NCI-H146 treated with DMSO at 0.1 percent for 48 hours (cell line): ENCODE results near the gene NES.
"Not testable (repeated sequence)": the region's sequence is repeated elsewhere in the genome, so short reads cannot be mapped to it uniquely, and the experiment has no call there.

ENCODE experiments used
- DNase-seq: peaks from one replicate; lab custom pipeline; 2025; ENCODE audit not compliant: unreplicated experiment; lab: John Stamatoyannopoulos, UW

NES gene

DNA sequence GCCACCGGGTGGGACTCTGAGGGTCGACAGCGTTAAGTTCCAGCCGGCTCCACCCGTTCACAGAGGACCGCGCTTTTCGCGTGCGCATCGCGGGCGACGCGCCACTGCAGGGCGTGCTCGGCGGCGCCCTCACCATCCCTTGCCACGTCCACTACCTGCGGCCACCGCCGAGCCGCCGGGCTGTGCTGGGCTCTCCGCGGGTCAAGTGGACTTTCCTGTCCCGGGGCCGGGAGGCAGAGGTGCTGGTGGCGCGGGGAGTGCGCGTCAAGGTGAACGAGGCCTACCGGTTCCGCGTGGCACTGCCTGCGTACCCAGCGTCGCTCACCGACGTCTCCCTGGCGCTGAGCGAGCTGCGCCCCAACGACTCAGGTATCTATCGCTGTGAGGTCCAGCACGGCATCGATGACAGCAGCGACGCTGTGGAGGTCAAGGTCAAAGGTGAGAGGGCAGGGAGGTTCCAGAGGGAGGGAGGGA is 30.4 kb downstream of the NES start:
- DNase-seq: no peak

DNA sequence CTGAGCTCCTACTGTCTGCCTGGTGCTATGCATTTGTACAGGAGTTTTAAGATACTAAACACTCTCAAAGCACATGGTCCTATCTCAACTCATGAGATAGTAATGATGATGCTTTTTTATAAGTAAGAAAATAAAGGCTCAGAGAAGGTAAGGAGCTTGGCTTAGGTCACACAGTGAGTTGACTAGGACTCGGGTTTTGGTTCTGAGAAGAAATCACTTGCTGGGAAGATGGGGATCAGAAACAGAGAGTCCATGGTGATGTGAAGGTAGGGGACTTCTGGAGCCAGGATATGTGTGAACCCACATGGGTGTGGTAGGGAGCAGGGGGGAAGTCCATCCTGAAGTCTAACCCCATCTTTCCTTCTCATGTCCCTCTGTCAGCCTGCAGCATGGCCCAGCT is 31.5 kb downstream of the NES start:
- no peak for DNase-seq

DNA sequence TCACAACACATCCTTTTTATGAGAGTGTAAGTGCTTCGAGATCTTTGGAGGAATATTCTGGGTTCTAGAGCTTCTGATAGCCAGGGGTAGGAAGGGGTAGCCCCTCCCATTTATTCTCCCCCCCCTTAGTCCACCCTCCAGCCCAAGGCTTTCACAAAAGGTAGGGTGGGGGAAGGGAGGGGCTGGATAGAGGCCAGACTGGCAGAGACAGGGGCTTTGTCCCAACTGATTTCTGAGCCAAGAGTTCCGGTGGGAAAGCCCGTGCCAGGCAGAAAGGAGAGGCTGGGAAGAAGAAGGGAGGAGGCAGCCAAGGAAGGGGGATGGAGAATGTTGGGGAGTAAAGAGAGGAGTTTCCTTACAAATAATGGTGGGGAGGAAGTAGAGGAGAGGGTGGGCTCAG is 32.2 kb downstream of the NES start:
- DNase-seq: no peak

DNA sequence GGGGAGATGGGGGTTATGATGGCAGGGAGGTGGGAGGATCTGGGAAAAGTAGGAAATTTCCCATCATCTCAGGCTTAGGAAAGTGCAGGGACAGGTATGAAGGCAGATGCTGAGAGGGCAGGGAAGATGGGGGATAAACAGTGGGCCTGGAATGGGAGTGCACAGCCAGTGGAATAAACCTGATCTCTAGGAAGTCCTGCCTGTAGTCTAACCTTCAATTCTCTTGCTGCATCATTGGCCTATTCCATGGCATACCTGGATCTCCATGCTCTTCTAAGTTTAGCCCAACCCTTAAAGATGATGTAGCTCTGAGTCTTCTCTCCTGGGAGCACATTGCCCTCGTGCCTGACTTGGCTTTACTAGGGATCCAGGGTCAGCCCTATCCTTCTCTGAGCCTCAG is 32.6 kb downstream of the NES start:
- no peak for DNase-seq

DNA sequence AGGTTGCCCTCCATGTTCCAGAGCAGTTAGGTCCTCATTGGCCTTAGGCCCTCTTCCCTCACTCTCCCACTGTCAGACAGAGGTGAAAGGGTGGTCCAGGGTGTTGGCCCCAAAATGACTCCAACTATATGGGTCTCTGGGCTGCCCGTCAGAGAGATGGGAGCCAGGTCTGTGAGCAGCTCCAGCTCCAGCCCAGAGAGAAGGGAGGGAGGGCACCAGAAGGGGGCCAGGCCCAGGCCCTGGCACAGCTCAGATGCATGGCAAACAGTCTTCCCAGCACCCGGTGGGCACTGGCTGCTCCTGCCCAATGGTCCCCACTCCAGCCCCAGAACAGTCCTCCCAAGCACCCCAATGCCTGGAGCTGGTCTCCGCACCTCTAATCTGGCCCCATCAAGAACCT is 33.1 kb downstream of the NES start:
- no peak for DNase-seq

DNA sequence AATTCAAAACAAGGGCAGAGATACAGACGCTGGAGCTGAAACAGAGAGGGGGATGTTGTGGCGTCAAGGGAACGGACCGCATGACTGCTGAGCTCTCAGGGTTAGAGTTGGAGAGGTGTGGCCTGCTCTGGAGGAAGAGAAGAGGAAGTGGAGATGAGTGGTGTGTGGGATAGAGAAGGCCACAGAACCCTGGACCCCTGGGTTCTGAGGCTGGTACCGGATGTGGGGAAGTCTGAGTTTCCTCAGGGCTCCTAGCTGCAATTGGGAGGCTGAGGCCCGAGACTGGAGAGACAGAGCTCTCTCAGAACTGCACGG is 33.5 kb downstream of the NES start:
- no peak for DNase-seq

DNA sequence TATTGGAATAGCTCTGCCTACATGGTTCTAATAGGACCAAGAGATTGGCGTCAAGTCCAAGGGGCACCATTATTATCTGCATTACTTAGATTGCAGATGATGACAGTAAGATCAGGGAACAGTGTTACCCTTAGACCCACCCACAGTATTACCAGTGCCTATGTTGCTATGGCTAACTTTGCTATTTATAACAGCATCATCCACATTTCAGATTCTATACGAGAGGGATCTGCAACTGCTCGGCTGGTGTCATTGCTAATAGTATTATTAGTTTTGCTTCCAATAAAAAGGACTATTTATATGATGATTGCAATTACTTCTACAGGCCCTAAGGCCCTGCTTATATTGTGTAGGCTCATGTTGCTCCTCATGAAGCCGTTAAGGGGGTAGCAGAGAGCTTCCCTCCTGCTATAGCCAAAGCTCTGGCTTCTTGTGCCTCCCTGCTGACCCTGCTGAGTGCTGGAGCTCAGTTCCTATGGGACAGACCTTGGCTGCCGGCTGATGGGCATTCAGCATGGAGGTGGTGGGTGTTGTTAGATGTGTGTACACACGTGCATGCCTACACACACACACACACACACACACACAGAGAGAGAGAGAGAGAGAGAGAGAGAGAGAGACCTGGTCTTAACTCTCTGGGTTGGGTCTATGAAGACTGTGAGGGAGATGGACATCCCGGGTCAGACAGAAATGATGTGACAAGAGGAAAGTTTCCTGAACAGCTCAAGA is 34.0 kb downstream of the NES start:
- no peak for DNase-seq

DNA sequence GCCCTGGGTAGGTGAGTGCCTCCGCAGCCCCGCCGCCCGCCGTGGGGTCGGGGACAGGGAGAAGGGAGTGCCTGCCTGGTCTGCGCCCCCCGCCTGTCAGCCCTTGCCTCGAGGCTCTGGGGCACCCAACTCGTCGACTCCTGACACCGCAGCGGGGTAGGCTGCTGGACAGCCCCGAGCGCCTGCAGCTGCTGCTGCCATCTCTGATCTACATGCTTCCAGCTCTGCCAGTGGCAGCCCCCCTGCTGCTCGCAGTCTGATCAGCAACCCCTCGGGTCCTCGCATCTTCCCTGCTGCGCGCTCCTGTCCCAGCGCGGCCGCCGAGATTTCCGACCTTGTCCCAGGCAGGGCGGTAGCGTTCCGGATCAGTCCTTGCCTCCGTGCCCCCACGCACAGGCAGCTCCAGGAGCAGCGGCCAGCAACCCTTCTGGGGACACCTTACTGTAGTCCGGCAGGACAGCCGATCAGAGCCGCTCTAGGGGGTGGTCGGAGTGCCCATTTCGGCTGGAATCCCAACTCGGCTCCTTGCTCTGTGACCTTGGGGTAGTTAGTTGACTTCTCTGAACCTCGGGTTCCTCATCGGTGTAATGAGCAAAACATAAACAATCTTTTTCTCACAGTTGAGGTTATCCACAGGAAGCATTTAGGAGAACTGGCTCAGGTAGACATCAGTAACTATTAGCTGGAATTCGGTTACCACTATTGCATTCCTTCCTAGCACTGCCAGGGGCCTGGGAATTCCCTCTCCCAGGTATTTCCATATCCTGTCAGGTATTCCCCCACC is 34.8 kb downstream of the NES start:
- no peak for DNase-seq

DNA sequence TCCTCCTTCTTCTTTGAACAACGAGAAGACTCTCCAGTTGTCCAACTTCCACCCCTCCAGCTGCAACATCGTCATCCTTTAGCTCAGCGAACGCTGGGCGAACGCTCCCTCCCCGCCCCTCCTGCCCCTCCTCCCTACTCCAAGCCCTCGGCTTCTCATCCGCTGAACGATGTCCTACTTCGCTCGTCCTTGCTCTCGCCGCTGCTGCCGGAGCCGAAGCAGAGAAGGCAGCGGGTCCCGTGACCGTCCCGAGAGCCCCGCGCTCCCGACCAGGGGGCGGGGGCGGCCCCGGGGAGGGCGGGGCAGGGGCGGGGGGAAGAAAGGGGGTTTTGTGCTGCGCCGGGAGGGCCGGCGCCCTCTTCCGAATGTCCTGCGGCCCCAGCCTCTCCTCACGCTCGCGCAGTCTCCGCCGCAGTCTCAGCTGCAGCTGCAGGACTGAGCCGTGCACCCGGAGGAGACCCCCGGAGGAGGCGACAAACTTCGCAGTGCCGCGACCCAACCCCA is 35.4 kb downstream of the NES start, which contains the start of gene BCAN:
Gene BCAN, plus strand, starts transcription at position 357 of the 504 bp plus-strand sequence. CDS start 3,938 bp downstream, outside the sequence.
- DNase-seq: peak; percentile 45

DNA sequence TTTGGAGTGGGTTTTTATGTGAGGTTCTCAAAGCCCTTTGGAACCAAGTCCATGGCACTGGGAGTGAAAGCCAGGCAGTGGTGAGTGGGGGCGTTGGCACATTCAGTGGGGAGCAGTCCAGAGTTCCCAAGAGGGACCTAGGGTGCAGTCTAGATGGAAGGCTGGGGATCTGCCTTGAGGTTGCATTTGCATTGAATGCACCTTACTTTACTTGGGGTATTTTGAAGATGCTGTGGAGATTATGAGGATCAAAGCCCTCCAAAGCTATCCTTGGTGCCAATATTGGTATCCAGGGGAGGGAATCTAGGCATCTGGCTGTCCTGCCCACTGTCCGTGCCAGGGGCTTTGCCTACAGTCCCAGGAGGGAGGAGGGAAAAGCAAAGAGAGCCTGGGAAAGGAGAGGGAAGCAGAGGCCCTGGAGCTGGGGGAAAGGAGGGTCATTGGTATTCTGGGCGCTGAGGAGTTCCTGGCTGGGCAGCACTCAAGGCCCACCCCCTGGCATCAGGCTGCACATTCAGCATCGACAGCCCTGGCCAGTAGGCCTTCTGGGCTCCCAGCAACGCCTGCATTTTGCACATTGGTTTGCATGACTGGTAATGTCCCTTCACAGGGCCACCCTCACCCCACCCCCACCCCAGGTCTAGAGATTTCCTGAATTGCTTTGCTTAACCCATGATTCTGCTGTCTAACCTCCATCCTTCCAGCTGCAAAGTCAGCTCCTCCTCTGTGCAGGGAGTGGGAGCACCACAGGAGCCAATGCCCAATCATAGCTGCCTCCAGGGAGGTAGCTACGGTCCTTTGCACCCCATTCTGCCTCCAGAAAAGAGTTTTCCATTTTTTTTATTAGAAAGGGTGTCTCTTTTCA is 36.1 kb downstream of the NES start:
- DNase-seq: no peak

DNA sequence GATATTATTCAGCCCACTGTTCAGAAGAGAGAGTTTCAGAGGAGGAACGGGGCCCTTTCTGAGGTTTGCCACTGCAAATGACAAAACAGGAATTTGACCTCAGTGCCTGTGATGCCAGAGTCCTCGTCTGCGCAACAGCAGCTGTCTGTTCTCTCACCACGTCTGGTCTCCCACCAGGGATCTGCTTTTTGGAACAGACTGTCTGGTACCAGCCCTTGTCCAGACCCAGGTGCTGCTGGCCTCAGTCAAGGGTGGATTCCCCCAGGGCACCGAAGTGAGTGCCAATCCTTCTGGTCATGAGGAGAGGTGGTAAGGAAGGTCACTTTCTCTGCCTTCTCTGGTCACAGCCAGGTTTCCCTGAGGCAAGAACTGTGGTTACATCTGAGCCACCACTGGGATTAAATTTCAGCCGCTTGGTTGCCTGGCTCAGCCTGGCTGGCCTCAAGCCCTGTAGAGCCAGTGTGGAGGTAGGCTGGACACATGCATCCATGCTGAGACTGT is 37.6 kb downstream of the NES start:
- no peak for DNase-seq

DNA sequence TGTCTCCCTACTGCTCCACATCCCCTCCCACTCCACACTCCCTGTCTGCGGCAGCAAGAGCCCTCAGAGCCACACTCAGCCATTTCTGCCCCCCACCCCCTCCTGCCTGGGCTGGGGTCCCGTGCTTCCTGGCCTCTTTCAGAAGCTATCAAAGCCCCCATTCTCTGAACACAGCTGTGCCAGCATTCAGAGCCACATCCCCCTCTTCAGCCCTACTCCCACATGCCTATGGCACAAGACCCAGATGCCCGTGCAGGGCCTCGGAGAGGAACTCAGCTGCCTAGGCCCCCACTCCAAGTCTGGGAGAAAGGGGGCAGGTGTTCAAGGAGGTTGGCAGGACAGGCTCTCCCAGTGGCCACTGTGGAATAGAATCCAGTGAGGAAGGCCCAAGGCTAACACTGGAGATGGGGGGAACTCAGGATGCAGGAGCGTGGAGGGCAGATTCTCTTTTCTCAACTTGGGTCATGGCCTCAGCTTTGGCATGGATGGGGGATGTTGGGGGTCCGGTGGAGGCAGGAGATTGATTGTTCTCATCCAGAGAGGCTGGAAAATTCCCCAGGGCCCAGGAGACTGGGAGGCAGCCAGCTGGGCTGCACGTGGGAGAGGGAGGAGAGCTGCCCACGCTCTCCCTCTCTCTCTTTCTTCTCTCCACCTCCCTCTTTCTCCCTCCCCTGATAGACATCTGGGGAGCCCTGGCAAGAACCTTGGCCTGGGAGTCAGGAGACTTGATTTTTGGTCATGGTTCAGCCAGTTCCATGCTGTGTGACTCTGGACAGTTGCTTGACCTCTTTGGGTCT is 38.8 kb downstream of the NES start:
- DNase-seq: no peak

DNA sequence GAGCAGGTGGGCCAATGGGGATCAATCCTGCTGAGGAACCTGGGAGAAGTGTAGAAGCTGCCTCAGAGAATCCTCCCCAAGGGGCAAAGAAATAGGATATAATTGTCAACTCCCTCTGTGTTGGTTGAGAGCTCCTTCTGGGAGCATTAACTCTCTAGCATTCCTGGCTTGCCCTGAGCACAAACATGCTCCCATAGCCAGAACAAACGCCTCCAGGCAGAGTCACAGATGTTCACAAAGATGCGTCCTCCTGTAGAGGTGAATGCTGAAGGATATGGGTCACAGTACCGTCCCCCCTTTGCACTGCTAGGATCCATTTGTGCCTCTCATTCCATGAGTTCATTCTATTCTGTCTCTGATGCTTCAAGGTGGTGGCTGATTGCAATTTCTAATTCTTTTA is 44.9 kb downstream of the NES start:
- DNase-seq: no peak

DNA sequence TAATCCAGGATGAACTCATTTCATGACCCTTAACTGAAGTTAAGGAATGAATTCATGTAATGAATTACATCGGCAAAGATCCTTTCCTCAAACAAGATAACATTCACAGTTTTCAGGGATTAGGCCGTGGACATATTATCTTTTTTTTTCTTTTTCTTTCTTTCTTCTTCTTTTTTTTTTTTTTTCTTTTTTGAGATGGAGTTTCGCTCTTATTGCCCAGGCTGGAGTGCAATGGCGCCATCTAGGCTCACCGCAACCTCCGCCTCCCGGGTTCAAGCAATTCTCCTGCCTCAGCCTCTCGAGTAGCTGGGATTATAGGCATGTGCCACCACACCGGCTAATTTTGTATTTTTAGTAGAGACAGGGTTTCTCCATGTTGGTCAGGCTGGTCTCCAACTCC is 46.1 kb downstream of the NES start:
- DNase-seq: not testable (repeated sequence)

DNA sequence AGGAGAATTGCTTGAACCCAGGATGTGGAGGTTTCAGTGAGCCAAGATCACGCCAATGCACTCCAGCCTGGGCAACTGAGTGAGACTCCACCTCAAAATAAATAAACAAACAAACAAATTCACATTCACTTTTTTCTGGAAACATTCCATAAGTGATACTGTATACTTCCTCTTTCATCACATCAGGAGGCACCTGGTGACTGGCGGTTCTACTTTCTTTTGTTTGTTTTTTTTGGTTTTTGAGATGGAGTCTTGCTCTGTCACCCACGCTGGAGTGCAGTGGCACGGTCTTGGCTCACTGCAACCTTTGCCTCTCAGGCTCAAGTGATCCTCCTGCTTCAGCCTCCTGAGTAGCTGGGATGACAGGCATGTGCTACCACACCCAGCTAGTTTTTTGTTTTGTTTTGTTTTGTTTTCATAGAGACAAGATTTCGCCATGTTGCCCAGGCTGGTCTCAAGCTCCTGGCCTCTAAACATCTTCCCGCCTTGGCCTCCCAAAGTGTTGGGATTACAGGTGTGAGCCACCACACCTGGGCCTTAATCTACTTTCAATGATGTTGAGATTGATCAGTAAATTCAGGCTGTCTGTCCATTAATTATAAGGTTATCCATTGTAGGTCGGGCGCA is 47.3 kb downstream of the NES start:
- DNase-seq: no peak

DNA sequence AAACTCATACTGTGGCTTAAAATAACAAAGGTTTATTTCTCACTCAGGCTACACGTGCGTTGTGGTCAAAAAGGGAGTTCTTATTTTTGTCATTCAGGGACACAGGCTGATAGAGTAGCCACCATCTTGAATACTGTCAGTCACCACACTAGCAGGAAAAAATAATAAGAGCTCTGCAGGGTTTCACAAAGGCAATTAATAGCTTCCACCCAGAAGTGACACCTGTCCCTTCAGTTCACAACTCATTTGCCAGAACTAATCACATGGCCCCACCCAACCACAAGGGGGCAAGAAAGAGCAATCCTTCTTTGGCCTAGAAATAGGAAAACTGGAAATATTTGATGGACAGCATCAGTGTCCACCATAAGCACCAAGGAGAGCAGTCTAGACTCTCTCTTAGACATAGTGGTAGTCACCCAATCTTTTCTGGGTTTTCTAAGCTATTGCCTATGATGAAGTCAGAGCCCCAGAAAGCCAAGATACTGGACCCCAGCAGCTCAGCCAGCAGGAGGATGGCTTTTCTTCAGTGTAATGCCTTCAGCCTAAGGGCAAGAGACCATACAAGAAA is 49.8 kb downstream of the NES start:
- DNase-seq: peak; percentile 80

DNA sequence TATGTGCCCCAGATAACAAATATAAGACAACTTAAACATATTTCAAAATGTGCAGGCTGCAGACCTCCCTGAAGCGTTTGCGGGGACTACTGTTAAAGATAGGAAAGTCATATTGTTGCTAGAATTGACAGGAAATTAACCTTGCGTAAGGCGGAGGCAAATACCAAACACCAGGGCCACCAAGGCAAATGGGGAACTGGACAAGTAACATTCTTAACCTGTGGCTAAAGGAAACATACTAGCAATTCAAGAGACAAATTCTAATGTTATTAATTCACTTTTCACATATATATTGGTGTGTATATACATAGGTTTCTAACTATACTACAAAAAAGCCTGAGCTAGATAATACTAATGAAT is 51.1 kb downstream of the NES start:
- no peak for DNase-seq

DNA sequence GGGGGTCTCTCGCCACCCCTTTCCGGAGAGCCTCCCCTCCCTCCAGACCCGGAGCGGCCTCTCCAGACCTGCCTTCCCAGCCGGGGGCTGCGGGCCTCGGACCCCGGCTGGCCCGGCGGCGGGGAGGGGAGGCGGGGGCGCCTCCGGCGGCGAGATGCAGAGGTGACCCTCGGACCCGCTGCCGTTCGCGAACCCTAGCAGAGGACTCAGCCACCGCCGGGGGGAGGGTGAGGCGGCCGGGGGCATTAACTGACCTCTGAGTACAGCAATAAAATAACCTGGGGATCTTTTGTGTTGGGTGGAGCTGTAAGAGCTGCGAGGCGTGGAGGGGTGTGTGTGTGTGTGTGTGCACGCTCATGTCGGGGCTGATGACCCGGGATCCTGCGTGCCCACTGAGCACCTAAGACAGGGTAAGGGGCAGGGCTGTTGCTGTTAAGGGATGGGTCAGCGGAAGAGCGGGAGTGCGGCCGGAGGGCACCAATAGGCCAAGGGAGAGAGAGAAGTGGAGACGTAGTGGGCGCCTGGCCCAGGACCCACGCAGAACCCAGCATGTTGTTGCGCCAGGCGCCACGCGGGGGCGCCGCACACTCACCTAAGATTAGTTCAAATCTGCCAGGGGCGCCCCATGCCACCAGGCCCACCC is 51.6 kb downstream of the NES start:
- DNase-seq: no peak

DNA sequence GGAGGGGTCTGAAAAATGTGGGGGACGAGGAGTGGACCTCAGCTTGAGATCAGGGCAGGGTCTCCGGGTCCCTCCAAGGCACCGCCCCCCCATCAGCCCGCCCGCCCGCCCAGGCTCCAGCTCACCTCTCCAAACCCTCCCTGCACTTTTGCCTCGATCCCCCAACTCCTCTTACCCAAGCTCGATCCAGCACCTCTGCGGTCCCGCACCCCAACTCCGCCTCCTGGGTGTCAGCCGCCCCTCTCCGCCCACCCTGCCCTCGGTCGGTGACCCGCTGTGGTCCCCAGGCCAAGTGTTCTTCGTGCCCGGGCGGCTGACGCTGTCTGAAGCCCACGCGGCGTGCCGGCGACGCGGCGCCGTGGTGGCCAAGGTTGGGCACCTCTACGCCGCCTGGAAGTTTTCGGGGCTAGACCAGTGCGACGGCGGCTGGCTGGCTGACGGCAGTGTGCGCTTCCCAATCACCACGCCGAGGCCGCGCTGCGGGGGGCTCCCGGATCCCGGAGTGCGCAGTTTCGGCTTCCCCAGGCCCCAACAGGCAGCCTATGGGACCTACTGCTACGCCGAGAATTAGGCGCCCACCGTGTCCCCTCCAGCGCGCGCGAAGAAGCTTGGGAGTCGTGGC is 52.3 kb downstream of the NES start:
- DNase-seq: no peak
